Adrenal gland (tissue), 12 donors: Measurements from ENCODE around the gene PMEPA1. TPM values are rescaled to one million over a fixed set of nuclear protein-coding genes. Genes with fewer than 3 reads are reported as not detected.

Experiments
- DNase-seq, 7 donors: peaks; one replicate each; pipeline ENCODE4 v3.0.0-alpha.2; 2019 to 2020
- H3K27ac ChIP-seq, 5 donors: fragments of 200-600 bp; sonication (generic) in 4 of 5; 1 replicate in 3 of 5; 2 replicates in 2 of 5; pipeline versions ENCODE4 v1.5.1 to v1.8.0; 2016 to 2020; ENCODE audit warnings: mild to moderate bottlenecking in 1 of 5
- H3K27me3 ChIP-seq: fragments of 200-600 bp; 2 replicates; pipeline ENCODE4 v1.8.0; 2021
- H3K36me3 ChIP-seq, 2 donors: fragments of 200-600 bp; replicated peaks in 1 of 2; 1 replicate in 1 of 2; 2 replicates in 1 of 2; pipeline versions ENCODE4 v1.5.1 to v1.8.0; 2018 to 2022
- H3K4me1 ChIP-seq, 2 donors: fragments of 200-600 bp; replicated peaks in 1 of 2; 1 replicate in 1 of 2; 2 replicates in 1 of 2; pipeline versions ENCODE4 v1.5.1 to v1.8.0; 2018 to 2021
- H3K4me3 ChIP-seq, 4 donors: fragments of 200-600 bp; sonication (generic) in 3 of 4; one replicate each; pipeline ENCODE4 v1.5.1; 2016 to 2018
- H3K9me3 ChIP-seq, 3 donors: fragments of 200-600 bp; sonication (generic) in 1 of 3; replicated peaks in 1 of 3; 1 replicate in 2 of 3; 2 replicates in 1 of 3; pipeline versions ENCODE4 v1.5.1 to v1.8.0; 2016 to 2021
- POLR2A ChIP-seq, 2 donors: fragments of 450-650 bp; IDR thresholded peaks; one replicate each; pipeline ENCODE4 v1.6.1; 2017; ENCODE audit warnings: antibody characterized with exemption in 2 of 2, mild to moderate bottlenecking in 2 of 2, moderate library complexity in 1 of 2
- WGBS, 4 donors: extraction: QIAGEN DNeasy Blood & Tissue Kit in 2 of 4; methylation state at CpG; one replicate each; pipeline versions ENCODE4 v1.1.5 to v1.1.7; 2013 to 2017; 5-methylcytosine and 5-hydroxymethylcytosine counted together
- intact Hi-C, 2 donors: fragments of 100-400 bp; cut with DNase I; formaldehyde crosslinking; loops; one replicate each; pipeline versions ENCODE4 v1.14.1 to v1.15.0; 2022 to 2023
- polyA plus RNA-seq, 3 donors: library from polyadenylated mRNA; stranded (reverse); fragments of 200-250 nt in 2 of 3; fragments of 350-450 nt in 1 of 3; fragmentation: Illumina TruSeq in 1 of 3; extraction: RNeasy Lipid Tissue Mini Kit (QIAGEN cat#74804) in 1 of 3; gene quantifications; one replicate each; pipeline ENCODE4 v1.2.3, GENCODE V29; 2013 to 2014
- total RNA-seq, 9 donors: library from RNA; depleted of rRNA in 4 of 9; stranded (reverse); fragments of >200 nt in 4 of 9; fragments of 120-200 nt in 1 of 9; fragmentation: NEBNext Ultra II Directional in 1 of 9; extraction: Animal tissue kit (Norgen Biotek cat#: 25700) in 1 of 9; gene quantifications; one replicate each; pipeline versions ENCODE4 v1.1.0 to v1.2.4, GENCODE V29; 2013 to 2023
- TF ChIP-seq, protein P1 (sequence below), 6 experiments: fragments of 450-650 bp in 4 of 6; fragments of 200-600 bp in 2 of 6; sonication (generic) in 1 of 6; IDR thresholded peaks; 1 replicate in 5 of 6; 2 replicates in 1 of 6; pipeline versions ENCODE4 v1.5.1 to v1.8.0; 2016 to 2021; ENCODE audit warnings: antibody characterized with exemption in 6 of 6, mild to moderate bottlenecking in 2 of 6, moderate library complexity in 1 of 6
- donor health status: healthy with polysubstance abuse.
- donor health status: Bipolar disorder and iron deficiency.
- donor health status: DM: yes; HTN: yes; CAD: no.
- donor health status: DM: no; HTN: no; CAD: no.
- donor health status: DM: no; HTN: no; CAD: no.
- donor health status: DM: yes; HTN: yes; CAD: no.

Gene PMEPA1
- total and polyA plus RNA-seq, 12 donors, result 1.2 to 36.0 (median 10.0) TPM

DNA sequence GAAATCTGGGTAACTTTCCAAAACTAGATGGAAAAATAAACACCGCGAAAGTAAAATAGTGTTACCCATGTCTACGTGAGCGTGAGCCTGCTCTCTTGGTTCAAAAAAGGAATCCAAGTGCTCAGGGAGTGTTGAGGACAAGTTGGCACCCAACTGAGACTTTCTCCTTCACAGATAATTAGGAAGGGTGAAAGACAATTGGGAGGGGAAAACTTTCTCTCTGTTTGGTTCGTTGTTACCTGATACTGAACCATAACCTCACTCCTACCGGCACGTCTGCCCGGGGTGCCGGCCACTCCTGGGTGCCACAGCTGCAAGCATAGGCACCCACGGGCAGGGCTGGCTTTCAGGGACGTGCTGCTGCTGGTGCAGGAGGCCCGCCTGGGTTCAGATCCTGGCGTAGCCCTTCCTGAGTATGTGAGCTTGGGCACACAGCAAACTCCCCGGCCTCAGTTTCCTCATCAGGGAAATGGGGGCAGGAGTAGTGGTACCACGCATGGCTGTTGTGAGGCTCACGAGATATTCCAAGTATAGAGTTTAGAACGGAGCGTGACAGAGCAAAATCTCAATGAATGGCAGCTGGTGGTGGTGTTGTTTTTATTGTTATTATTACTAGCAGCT lies 38.2 kb upstream of the PMEPA1 start:
- intact Hi-C loops, result no loop called here
- no peak for DNase-seq
- 53 to 62% (median 60%) methylated on average over 18 of the region's 18 CpGs for WGBS, 4 donors
- Histone ChIP-seq H3K27me3 (no peaks in the 10 kb centered on the region), H3K36me3 (no peaks in the 10 kb centered on the region), H3K4me3 (peak overlapping the region in 1 of 4 donors; percentile 35), H3K27ac (peak overlapping the region in 3 of 5 donors; percentile 49 to 85 (median 61)), H3K4me1 (peaks cover 14 to 18% of the 10 kb centered on the region in 2 donors), H3K9me3 (no peaks in the 10 kb centered on the region)
- no peak for TF ChIP-seq POLR2A (IDR thresholded peaks at IDR 0.05)
- TF ChIP-seq, protein P1, sequence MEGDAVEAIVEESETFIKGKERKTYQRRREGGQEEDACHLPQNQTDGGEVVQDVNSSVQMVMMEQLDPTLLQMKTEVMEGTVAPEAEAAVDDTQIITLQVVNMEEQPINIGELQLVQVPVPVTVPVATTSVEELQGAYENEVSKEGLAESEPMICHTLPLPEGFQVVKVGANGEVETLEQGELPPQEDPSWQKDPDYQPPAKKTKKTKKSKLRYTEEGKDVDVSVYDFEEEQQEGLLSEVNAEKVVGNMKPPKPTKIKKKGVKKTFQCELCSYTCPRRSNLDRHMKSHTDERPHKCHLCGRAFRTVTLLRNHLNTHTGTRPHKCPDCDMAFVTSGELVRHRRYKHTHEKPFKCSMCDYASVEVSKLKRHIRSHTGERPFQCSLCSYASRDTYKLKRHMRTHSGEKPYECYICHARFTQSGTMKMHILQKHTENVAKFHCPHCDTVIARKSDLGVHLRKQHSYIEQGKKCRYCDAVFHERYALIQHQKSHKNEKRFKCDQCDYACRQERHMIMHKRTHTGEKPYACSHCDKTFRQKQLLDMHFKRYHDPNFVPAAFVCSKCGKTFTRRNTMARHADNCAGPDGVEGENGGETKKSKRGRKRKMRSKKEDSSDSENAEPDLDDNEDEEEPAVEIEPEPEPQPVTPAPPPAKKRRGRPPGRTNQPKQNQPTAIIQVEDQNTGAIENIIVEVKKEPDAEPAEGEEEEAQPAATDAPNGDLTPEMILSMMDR (IDR thresholded peaks at IDR 0.05), result no peak

- Histone ChIP-seq H3K27me3 (peaks cover 2% of the 10 kb centered on the region), H3K9me3 (no peaks in the 10 kb centered on the region), H3K4me3 (no peak overlapping the region), H3K4me1 (peaks cover 14 to 18% of the 10 kb centered on the region in 2 donors), H3K27ac (no peak overlapping the region), H3K36me3 (no peaks in the 10 kb centered on the region)
- 55 to 70% (median 61%) methylated on average over 6 to 7 of the region's 7 CpGs for WGBS, 4 donors
- no peak for DNase-seq
- TF ChIP-seq, protein P1 (IDR thresholded peaks at IDR 0.05), result no peak
- TF ChIP-seq POLR2A (IDR thresholded peaks at IDR 0.05), result no peak
- intact Hi-C loops, result no loop called here
Observed at GRCh38 chr20:57746832-57747404, 37.1 kb upstream of the PMEPA1 start.

GRCh38 chr20:57746201-57746600 lies 36.4 kb upstream of the PMEPA1 start:
- Histone ChIP-seq H3K4me3 (no peak overlapping the region), H3K36me3 (no peaks in the 10 kb centered on the region), H3K4me1 (peaks cover 14 to 18% of the 10 kb centered on the region in 2 donors), H3K27ac (no peak overlapping the region), H3K9me3 (no peaks in the 10 kb centered on the region), H3K27me3 (peaks cover 4% of the 10 kb centered on the region)
- intact Hi-C loops, result no loop called here
- no peak for TF ChIP-seq POLR2A (IDR thresholded peaks at IDR 0.05)
- TF ChIP-seq, protein P1 (IDR thresholded peaks at IDR 0.05), result no peak
- no peak for DNase-seq
- WGBS, 4 donors, result 90 to 95% (median 92%) methylated on average over 10 to 13 of the region's 13 CpGs

GRCh38 chr20:57744206-57744605 lies 34.4 kb upstream of the PMEPA1 start:
- DNase-seq, result no peak
- no peaks in the 10 kb centered on the region for H3K36me3 ChIP-seq
- peaks cover 4% of the 10 kb centered on the region for H3K27me3 ChIP-seq
- H3K9me3 ChIP-seq, result no peaks in the 10 kb centered on the region
- H3K4me3 ChIP-seq, result no peak overlapping the region
- intact Hi-C loops, result no loop called here
- peaks cover 12 to 13% of the 10 kb centered on the region in 2 donors for H3K4me1 ChIP-seq
- H3K27ac ChIP-seq, result no peak overlapping the region
- WGBS, 4 donors, result 72 to 75% (median 74%) methylated on average over 6 of the region's 6 CpGs
- TF ChIP-seq POLR2A (IDR thresholded peaks at IDR 0.05), result no peak
- TF ChIP-seq, protein P1 (IDR thresholded peaks at IDR 0.05), result no peak
